ENCODE data around the gene HSPG2.

The HSPG2 gene

DNA sequence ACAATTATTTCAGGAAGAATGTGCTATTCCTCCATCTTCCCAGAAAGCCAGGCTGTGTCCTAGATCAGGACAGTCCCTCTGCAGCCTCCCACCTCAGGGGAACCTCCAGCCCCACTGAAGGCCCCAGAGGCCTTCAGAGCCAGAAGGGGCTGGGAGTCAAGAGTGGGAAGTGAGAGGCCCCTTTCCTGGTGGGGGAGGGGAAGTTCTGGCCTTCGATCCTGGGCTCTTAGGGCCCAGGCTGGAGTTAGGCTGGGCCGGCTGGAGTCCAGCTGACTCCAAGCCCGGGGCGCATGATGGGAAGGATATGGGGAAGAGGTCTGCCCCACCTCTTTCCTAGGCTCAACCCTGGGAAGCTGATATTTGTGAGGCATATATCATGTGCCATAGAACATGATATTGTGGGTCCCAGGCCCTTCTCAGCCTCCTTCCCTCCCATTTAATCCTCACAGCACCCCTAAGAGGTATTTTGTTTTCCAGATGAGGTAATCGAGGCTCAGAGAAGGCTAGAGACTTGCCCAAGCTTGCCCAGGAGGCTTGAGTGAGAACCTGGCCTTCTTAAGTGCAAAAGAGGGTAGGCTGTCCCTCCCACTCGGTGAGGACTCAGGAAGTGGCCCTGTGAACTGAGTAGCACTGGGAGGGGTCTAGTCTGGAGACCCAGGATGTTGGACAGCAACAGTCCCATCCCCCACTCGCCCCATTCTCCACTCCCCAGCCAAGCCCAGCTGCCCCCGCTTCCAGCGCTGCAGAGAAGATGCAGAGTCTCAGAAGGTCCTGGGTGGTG lies 18.6 kb upstream of the HSPG2 start:
- no peaks in the 10 kb centered on the region for H3K27me3 ChIP-seq (ENCODE audit: insufficient read depth, poor library complexity, severe bottlenecking)
- no peak for DNase-seq (ENCODE audit: low read depth in 1 of 2, low spot score in 1 of 2)
- no peak overlapping the region for H3K4me3 ChIP-seq (replicated peaks; ENCODE audit: insufficient read depth, low read length)
- no peak overlapping the region for H3K27ac ChIP-seq (replicated peaks)
- TF ChIP-seq, protein P1, sequence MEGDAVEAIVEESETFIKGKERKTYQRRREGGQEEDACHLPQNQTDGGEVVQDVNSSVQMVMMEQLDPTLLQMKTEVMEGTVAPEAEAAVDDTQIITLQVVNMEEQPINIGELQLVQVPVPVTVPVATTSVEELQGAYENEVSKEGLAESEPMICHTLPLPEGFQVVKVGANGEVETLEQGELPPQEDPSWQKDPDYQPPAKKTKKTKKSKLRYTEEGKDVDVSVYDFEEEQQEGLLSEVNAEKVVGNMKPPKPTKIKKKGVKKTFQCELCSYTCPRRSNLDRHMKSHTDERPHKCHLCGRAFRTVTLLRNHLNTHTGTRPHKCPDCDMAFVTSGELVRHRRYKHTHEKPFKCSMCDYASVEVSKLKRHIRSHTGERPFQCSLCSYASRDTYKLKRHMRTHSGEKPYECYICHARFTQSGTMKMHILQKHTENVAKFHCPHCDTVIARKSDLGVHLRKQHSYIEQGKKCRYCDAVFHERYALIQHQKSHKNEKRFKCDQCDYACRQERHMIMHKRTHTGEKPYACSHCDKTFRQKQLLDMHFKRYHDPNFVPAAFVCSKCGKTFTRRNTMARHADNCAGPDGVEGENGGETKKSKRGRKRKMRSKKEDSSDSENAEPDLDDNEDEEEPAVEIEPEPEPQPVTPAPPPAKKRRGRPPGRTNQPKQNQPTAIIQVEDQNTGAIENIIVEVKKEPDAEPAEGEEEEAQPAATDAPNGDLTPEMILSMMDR (IDR thresholded peaks at IDR 0.05; ENCODE audit: insufficient read depth, low read length) = no peak
- TF ChIP-seq POLR2AphosphoS5 (IDR thresholded peaks at IDR 0.05; ENCODE audit: low read depth) (no peak), SPI1 (IDR thresholded peaks at IDR 0.05; ENCODE audit: borderline replicate concordance, low read depth) (no peak)

DNA sequence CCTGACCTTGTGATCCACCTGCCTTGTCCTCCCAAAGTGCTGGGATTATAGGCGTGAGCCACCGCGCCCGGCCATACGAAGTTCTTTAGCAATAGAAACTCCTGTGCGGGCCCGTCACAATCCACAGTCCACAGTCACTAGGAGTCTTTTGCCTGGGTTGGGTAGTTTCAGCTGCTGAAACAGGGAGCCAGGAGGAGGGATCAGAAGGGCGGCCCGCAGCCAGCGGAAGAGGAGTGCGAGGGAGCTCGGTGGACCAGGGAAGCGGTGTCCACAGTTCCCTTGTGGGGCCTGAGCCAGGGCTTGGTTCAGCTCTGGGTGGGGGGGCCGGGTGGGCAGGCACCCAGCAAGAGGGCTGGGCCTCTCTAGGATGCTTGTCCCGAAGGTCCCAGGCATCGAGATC lies 17.9 kb upstream of the HSPG2 start:
- Histone ChIP-seq H3K27ac (replicated peaks) (no peak overlapping the region), H3K4me3 (replicated peaks; ENCODE audit: insufficient read depth, low read length) (no peak overlapping the region), H3K27me3 (ENCODE audit: insufficient read depth, poor library complexity, severe bottlenecking) (no peaks in the 10 kb centered on the region)
- no peak for DNase-seq (ENCODE audit: low read depth in 1 of 2, low spot score in 1 of 2)
- TF ChIP-seq, protein P1 (IDR thresholded peaks at IDR 0.05; ENCODE audit: insufficient read depth, low read length) = no peak
- TF ChIP-seq SPI1 (IDR thresholded peaks at IDR 0.05; ENCODE audit: borderline replicate concordance, low read depth) (no peak), GABPA (IDR thresholded peaks at IDR 0.05; ENCODE audit: low read depth) (no peak), POLR2AphosphoS5 (IDR thresholded peaks at IDR 0.05; ENCODE audit: low read depth) (no peak)
- TF ChIP-seq, protein P2, sequence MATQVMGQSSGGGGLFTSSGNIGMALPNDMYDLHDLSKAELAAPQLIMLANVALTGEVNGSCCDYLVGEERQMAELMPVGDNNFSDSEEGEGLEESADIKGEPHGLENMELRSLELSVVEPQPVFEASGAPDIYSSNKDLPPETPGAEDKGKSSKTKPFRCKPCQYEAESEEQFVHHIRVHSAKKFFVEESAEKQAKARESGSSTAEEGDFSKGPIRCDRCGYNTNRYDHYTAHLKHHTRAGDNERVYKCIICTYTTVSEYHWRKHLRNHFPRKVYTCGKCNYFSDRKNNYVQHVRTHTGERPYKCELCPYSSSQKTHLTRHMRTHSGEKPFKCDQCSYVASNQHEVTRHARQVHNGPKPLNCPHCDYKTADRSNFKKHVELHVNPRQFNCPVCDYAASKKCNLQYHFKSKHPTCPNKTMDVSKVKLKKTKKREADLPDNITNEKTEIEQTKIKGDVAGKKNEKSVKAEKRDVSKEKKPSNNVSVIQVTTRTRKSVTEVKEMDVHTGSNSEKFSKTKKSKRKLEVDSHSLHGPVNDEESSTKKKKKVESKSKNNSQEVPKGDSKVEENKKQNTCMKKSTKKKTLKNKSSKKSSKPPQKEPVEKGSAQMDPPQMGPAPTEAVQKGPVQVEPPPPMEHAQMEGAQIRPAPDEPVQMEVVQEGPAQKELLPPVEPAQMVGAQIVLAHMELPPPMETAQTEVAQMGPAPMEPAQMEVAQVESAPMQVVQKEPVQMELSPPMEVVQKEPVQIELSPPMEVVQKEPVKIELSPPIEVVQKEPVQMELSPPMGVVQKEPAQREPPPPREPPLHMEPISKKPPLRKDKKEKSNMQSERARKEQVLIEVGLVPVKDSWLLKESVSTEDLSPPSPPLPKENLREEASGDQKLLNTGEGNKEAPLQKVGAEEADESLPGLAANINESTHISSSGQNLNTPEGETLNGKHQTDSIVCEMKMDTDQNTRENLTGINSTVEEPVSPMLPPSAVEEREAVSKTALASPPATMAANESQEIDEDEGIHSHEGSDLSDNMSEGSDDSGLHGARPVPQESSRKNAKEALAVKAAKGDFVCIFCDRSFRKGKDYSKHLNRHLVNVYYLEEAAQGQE (IDR thresholded peaks at IDR 0.05; ENCODE audit: insufficient replicate concordance, low read depth) = no peak

DNA sequence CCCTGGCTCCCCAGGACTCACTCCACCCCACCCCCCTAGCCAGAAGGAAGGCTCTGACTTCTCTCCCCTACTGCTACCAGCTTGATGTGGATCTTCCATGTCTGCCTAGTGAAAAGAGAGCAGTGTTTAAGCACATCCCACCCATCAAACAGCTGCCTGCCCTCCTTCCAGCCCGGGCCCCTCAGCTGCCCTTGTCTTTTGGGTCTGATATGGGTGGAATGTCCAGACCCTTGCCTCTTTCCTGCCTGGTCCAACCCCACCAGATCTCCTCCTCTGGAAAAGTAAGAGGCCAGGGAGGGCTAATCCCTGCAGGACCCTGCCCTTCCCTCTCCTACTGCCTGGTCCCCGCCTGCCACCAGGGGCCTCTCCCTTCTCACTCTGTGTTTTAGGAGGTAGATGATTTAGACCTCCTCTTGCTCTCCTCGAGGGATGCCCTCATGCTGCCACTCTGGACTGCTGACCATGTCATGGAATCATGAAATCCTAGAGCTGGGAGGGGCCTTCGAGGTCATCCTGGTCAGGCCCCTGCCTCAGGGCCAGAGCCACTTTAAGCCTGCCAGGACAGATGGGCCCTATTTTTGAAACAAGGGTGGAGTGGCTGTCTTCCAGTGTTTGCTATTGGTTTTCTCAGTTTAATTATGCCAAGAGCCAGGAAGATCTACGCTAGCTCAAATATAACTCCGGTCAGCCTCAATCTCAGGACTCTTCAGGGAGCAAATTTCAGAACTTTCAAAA lies 15.8 kb upstream of the HSPG2 start:
- no peak overlapping the region for H3K4me3 ChIP-seq (replicated peaks; ENCODE audit: insufficient read depth, low read length)
- no peaks in the 10 kb centered on the region for H3K27me3 ChIP-seq (ENCODE audit: insufficient read depth, poor library complexity, severe bottlenecking)
- TF ChIP-seq, protein P2 (IDR thresholded peaks at IDR 0.05; ENCODE audit: insufficient replicate concordance, low read depth) = no peak
- TF ChIP-seq, protein P1 (IDR thresholded peaks at IDR 0.05; ENCODE audit: insufficient read depth, low read length) = no peak
- no peak for TF ChIP-seq GABPA (IDR thresholded peaks at IDR 0.05; ENCODE audit: low read depth)
- TF ChIP-seq POLR2AphosphoS5 (IDR thresholded peaks at IDR 0.05; ENCODE audit: low read depth) = no peak
- no peak for DNase-seq (ENCODE audit: low read depth in 1 of 2, low spot score in 1 of 2)
- H3K27ac ChIP-seq (replicated peaks) = no peak overlapping the region
